HepG2 (cell line): Measurements from ENCODE around the gene SPATA33. TPM values are rescaled to one million over a fixed set of nuclear protein-coding genes. Genes with fewer than 3 reads are reported as not detected.

Experiments used
- ARNTL ChIP-seq: sonication (generic); formaldehyde crosslinking; IDR thresholded peaks from 2 replicates; pipeline ENCODE4 v1.4.0; 2020; ENCODE audit warnings: mild to moderate bottlenecking, missing genetic modification reagents
- ATF6 ChIP-seq: sonication (generic); formaldehyde crosslinking; conservative IDR thresholded peaks from 2 replicates; pipeline ENCODE4 v1.4.0; 2020; ENCODE audit warnings: missing genetic modification reagents
- ATRX ChIP-seq: sonication (generic); formaldehyde crosslinking; IDR thresholded peaks from 2 replicates; pipeline ENCODE4 v1.4.0; 2020; ENCODE audit warnings: missing genetic modification reagents, borderline replicate concordance
- BRCA1 ChIP-seq: sonication (generic); formaldehyde crosslinking; IDR thresholded peaks from 2 replicates; pipeline ENCODE4 v1.4.0; 2020; ENCODE audit warnings: missing genetic modification reagents
- GZF1 ChIP-seq: sonication (generic); formaldehyde crosslinking; IDR thresholded peaks from 2 replicates; pipeline ENCODE4 v1.5.1; 2020; ENCODE audit warnings: mild to moderate bottlenecking, missing genetic modification reagents
- IKZF4 ChIP-seq: sonication (generic); formaldehyde crosslinking; IDR thresholded peaks from 2 replicates; pipeline ENCODE4 v1.5.1; 2020; ENCODE audit warnings: borderline replicate concordance, mild to moderate bottlenecking, low read depth, missing genetic modification reagents; ENCODE audit errors: not compliant biosample characterization
- ISL2 ChIP-seq: sonication (generic); formaldehyde crosslinking; IDR thresholded peaks from 2 replicates; pipeline ENCODE4 v1.5.0; 2020; ENCODE audit warnings: missing genetic modification reagents
- KDM5B ChIP-seq: sonication (generic); formaldehyde crosslinking; IDR thresholded peaks from 2 replicates; pipeline ENCODE4 v1.4.0; 2020; ENCODE audit warnings: missing genetic modification reagents, mild to moderate bottlenecking, borderline replicate concordance
- MXD1 ChIP-seq: sonication (generic); formaldehyde crosslinking; IDR thresholded peaks from 2 replicates; pipeline ENCODE4 v1.4.0; 2020; ENCODE audit warnings: mild to moderate bottlenecking, missing genetic modification reagents
- NFATC3 ChIP-seq: sonication (generic); formaldehyde crosslinking; IDR thresholded peaks from 2 replicates; pipeline ENCODE4 v1.5.1; 2020; ENCODE audit warnings: mild to moderate bottlenecking, missing genetic modification reagents
- NFRKB ChIP-seq: fragments of 450-650 bp; IDR thresholded peaks from 2 replicates; pipeline ENCODE4 v1.6.1; 2017
- PLRG1 ChIP-seq: fragments of 450-650 bp; conservative IDR thresholded peaks from 2 replicates; pipeline ENCODE4 v1.6.1; 2016
- RAD21 ChIP-seq: fragments of 450-650 bp; formaldehyde crosslinking; IDR thresholded peaks from 2 replicates; pipeline ENCODE4 v1.5.0; 2020; ENCODE audit warnings: mild to moderate bottlenecking
- SOX13 ChIP-seq, 3 experiments: fragments of 450-650 bp in 1 of 3; sonication (generic) in 1 of 3; formaldehyde crosslinking in 1 of 3; IDR thresholded peaks in 2 of 3; conservative IDR thresholded peaks in 1 of 3; 2 replicates each; pipeline versions ENCODE4 v1.5.0 to v1.6.1; 2016 to 2020; ENCODE audit warnings: antibody characterized with exemption in 1 of 3, mild to moderate bottlenecking in 1 of 3, missing compliant biosample characterization in 1 of 3, missing genetic modification reagents in 1 of 3, moderate library complexity in 1 of 3
- SRF ChIP-seq: IDR thresholded peaks from 2 replicates; pipeline ENCODE4 v1.6.1; 2011; ENCODE audit warnings: mild to moderate bottlenecking, low read depth, low read length, moderate library complexity
- U2AF2 ChIP-seq: fragments of 200-400 bp; formaldehyde crosslinking; IDR thresholded peaks from 2 replicates; pipeline ENCODE4 v1.6.1; 2017; ENCODE audit warnings: low read depth, mild to moderate bottlenecking, low read length
- XBP1 ChIP-seq: sonication (generic); formaldehyde crosslinking; IDR thresholded peaks from 2 replicates; pipeline ENCODE4 v1.5.0; 2020; ENCODE audit warnings: missing genetic modification reagents
- YEATS2 ChIP-seq: sonication (generic); formaldehyde crosslinking; IDR thresholded peaks from 2 replicates; pipeline ENCODE4 v1.4.0; 2020; ENCODE audit warnings: missing genetic modification reagents, borderline replicate concordance
- ZBTB1 ChIP-seq: sonication (generic); formaldehyde crosslinking; IDR thresholded peaks from 2 replicates; pipeline ENCODE4 v1.4.0; 2020; ENCODE audit warnings: missing genetic modification reagents, borderline replicate concordance
- ZFP36L1 ChIP-seq: sonication (generic); formaldehyde crosslinking; IDR thresholded peaks from 2 replicates; pipeline ENCODE4 v1.8.0; 2022; ENCODE audit warnings: mild to moderate bottlenecking, missing genetic modification reagents, moderate library complexity
- ZNF160 ChIP-seq: sonication (generic); formaldehyde crosslinking; IDR thresholded peaks from 2 replicates; pipeline ENCODE4 v1.8.0; 2022; ENCODE audit warnings: mild to moderate bottlenecking, inconsistent platforms, missing genetic modification reagents
- ZNF30 ChIP-seq: sonication (generic); formaldehyde crosslinking; IDR thresholded peaks from 2 replicates; pipeline ENCODE4 v1.5.0; 2020; ENCODE audit warnings: mild to moderate bottlenecking, missing genetic modification reagents
- ZNF547 ChIP-seq: sonication (generic); formaldehyde crosslinking; IDR thresholded peaks from 2 replicates; pipeline ENCODE4 v1.5.1; 2020; ENCODE audit warnings: mild to moderate bottlenecking, missing genetic modification reagents
- ZNF7 ChIP-seq: IDR thresholded peaks from 2 replicates; pipeline ENCODE4 v1.6.1; 2016; ENCODE audit warnings: missing biosample characterization, missing genetic modification reagents
- ZNF766 ChIP-seq: sonication (generic); formaldehyde crosslinking; IDR thresholded peaks from 2 replicates; pipeline ENCODE4 v1.5.0; 2020; ENCODE audit warnings: missing genetic modification reagents, borderline replicate concordance
- ZNF768 ChIP-seq: sonication (generic); formaldehyde crosslinking; IDR thresholded peaks from 2 replicates; pipeline ENCODE4 v1.4.0; 2020; ENCODE audit warnings: missing genetic modification reagents
- ZNF776 ChIP-seq: sonication (generic); formaldehyde crosslinking; IDR thresholded peaks from 2 replicates; pipeline ENCODE4 v1.4.0; 2020; ENCODE audit warnings: mild to moderate bottlenecking, missing genetic modification reagents
- ZNF777 ChIP-seq: sonication (generic); formaldehyde crosslinking; IDR thresholded peaks from 2 replicates; pipeline ENCODE4 v1.4.0; 2020; ENCODE audit warnings: missing genetic modification reagents
- ZNF841 ChIP-seq: sonication (generic); formaldehyde crosslinking; IDR thresholded peaks from 2 replicates; pipeline ENCODE4 v1.8.1; 2023; ENCODE audit warnings: missing genetic modification reagents, borderline replicate concordance
- ZNF891 ChIP-seq: sonication (generic); formaldehyde crosslinking; IDR thresholded peaks from 2 replicates; pipeline ENCODE4 v1.5.0; 2020; ENCODE audit warnings: mild to moderate bottlenecking, missing genetic modification reagents
- ZSCAN9 ChIP-seq: IDR thresholded peaks from 2 replicates; pipeline ENCODE4 v1.6.1; 2016; ENCODE audit warnings: borderline replicate concordance
- polyA plus RNA-seq, 8 experiments: library from polyadenylated mRNA; depleted of rRNA in 3 of 8; stranded (reverse) in 7 of 8; unstranded in 1 of 8; fragments of >200 nt; fragmentation: Illumina TruSeq in 4 of 8; extraction: Trizol in 4 of 8; gene quantifications; 2 replicates each; pipeline versions ENCODE4 v1.2.1 to v1.2.3, GENCODE V29; 2011 to 2016; ENCODE audit warnings: low read depth in 4 of 8, missing spikeins in 1 of 8, mixed read lengths in 1 of 8; ENCODE audit not compliant: insufficient read depth in 1 of 8
- total RNA-seq, 5 experiments: library from RNA; depleted of rRNA; stranded (reverse); fragments of >200 nt; fragmentation: Illumina TruSeq; extraction: Trizol; gene quantifications; 2 replicates each; pipeline ENCODE4 v1.2.3, GENCODE V29; 2016; ENCODE audit warnings: low read depth in 1 of 5

The SPATA33 gene
- total and polyA plus RNA-seq, 2 of the 13 experiments (the other 11 are each of a cell fraction or from before 2014, with no cell fraction given): 5.7 to 11.0 TPM

- TF ChIP-seq SOX13 (IDR thresholded peaks at IDR 0.05) (peak; percentile 54), SOX13 (CRISPR knock-in tag; conservative IDR thresholded peaks at IDR 0.05 in 1 of 2, IDR thresholded peaks at IDR 0.05 in 1 of 2) (peak; percentile 51 to 86; a peak in 2 of 4 replicates), KDM5B (CRISPR knock-in tag) (peak; percentile 98), ZNF547 (peak; percentile 96), NFATC3 (CRISPR knock-in tag) (peak; percentile 96), ZFP36L1 (peak; percentile 99), ZNF766 (peak; percentile 99), ZNF841 (CRISPR knock-in tag) (no peak), ZSCAN9 (CRISPR knock-in tag) (peak; percentile 99), ARNTL (CRISPR knock-in tag) (peak; percentile 100), MXD1 (CRISPR knock-in tag) (peak; percentile 95), RAD21 (CRISPR knock-in tag) (peak; percentile 95), ATRX (CRISPR knock-in tag) (no peak), SRF (no peak), XBP1 (CRISPR knock-in tag) (peak; percentile 98), ZBTB1 (CRISPR knock-in tag) (no peak), ZNF776 (CRISPR knock-in tag) (peak; percentile 98), PLRG1 (no peak), BRCA1 (CRISPR knock-in tag) (peak; percentile 99), NFRKB (no peak), ZNF777 (CRISPR knock-in tag) (peak; percentile 65), ZNF7 (CRISPR knock-in tag) (peak; percentile 87), ISL2 (CRISPR knock-in tag) (peak; percentile 95), YEATS2 (peak; percentile 87; the same call in 1 of the 2 replicates), ZNF30 (CRISPR knock-in tag) (no peak), U2AF2 (no peak), ZNF891 (CRISPR knock-in tag) (peak; percentile 96), GZF1 (CRISPR knock-in tag) (peak; percentile 89), ZNF768 (CRISPR knock-in tag) (peak; percentile 75; the same call in 1 of the 2 replicates), ATF6 (peak; percentile 91; the same call in 1 of the 2 replicates), ZNF160 (CRISPR knock-in tag) (peak; percentile 96; the same call in 1 of the 2 replicates), IKZF4 (CRISPR knock-in tag) (peak; percentile 84)
Observed at GRCh38 chr16:89687092-89687940, 29.7 kb downstream of the SPATA33 start (continued).
